Stimulated activated CD4-positive, alpha-beta T cell treated with anti-CD3 and anti-CD28 coated beads, Interleukin-4, amount 100 ng/mL, for 48 hours (primary cell): ENCODE measurements around the gene LMAN2L.
"Not testable (repeated sequence)": the region's sequence is repeated elsewhere in the genome, so short reads cannot be mapped to it uniquely, and the experiment has no call there.

Source experiments
- DNase-seq, 2 donors: peaks; one replicate each; pipeline ENCODE4 v3.0.0-alpha.2; 2020; ENCODE audit warnings: low read depth in 2 of 2

The LMAN2L gene

GRCh38 chr2:96687711-96688640 is 51.9 kb downstream of the LMAN2L start:
- DNase-seq: no peak

GRCh38 chr2:96687266-96687665 is 52.6 kb downstream of the LMAN2L start:
- no peak for DNase-seq

GRCh38 chr2:96685577-96686459 is 54.0 kb downstream of the LMAN2L start:
- DNase-seq: no peak

- no peak for DNase-seq
These were observed 54.8 kb downstream of the LMAN2L start for GRCh38 chr2:96684883-96685576.

- DNase-seq: no peak
These were observed 55.7 kb downstream of the LMAN2L start for GRCh38 chr2:96683972-96684820.

- DNase-seq: no peak
These were observed 56.6 kb downstream of the LMAN2L start for GRCh38 chr2:96683307-96683706.

GRCh38 chr2:96681540-96681939 is 58.3 kb downstream of the LMAN2L start:
- DNase-seq: no peak

GRCh38 chr2:96680561-96681141 is 59.2 kb downstream of the LMAN2L start:
- DNase-seq: no peak

GRCh38 chr2:96679848-96680247 is 60.0 kb downstream of the LMAN2L start:
- DNase-seq: no peak

GRCh38 chr2:96669539-96670215 is 70.2 kb downstream of the LMAN2L start:
- DNase-seq: no peak

GRCh38 chr2:96668771-96669170 is 71.1 kb downstream of the LMAN2L start:
- no peak for DNase-seq

GRCh38 chr2:96665717-96666116 is 74.1 kb downstream of the LMAN2L start:
- not testable (repeated sequence) for DNase-seq

GRCh38 chr2:96665083-96665569 is 74.7 kb downstream of the LMAN2L start:
- DNase-seq: no peak

GRCh38 chr2:96664366-96664925 is 75.4 kb downstream of the LMAN2L start:
- DNase-seq: no peak

GRCh38 chr2:96663829-96664228 is 76.0 kb downstream of the LMAN2L start:
- no peak for DNase-seq

- no peak for DNase-seq
These were observed 76.7 kb downstream of the LMAN2L start for GRCh38 chr2:96663177-96663576.

GRCh38 chr2:96662360-96662759 is 77.5 kb downstream of the LMAN2L start:
- no peak for DNase-seq

GRCh38 chr2:96661324-96661723 is 78.5 kb downstream of the LMAN2L start:
- DNase-seq: no peak

- DNase-seq: no peak
These were observed 83.3 kb downstream of the LMAN2L start for GRCh38 chr2:96656540-96656939.
